Measurements from ENCODE around the gene GNL2.

DNA sequence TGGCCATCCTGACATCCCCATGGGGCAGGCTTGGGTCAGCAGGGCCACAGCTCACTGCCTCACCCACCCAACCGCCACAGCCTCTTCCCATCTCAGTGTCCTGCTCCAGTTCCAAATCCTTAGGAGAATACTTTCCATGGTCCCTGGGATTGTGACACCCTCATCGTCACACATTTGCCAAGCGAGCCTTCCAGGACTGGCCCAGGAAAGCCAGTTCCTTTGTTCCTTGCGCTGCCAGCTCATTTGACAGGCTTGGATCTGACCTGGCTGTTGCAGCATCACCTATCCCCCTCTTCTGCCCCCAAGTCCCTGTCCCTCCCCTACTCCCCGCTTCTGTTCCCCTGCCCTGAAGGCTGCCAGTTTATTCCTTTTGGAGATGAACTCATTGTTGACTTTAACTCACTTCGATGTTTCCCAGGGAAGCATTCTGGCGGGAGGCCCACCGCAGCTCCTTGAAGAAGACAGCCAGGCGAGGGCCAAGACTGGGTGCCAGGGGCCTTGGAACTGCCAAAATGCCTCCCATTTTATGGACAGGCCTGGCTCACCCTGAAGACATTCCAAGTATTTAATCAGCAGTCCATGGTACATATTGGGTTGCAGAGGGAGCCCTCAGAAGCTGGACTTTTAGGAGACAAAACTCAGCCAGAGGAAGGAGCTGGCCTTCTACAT lies 10.2 kb upstream of the GNL2 start:
- TF ChIP-seq CTCF (IDR thresholded peaks at IDR 0.05; ENCODE audit: low read depth, low read length) (no peak), MYC (IDR thresholded peaks at IDR 0.05; ENCODE audit: low read depth, low read length) (no peak)
